K562 (cell line): ENCODE data around the gene ZNF106.

Experiments
- ARNT ChIP-seq, 2 experiments: fragments of 450-650 bp; IDR thresholded peaks; 2 replicates each; pipeline ENCODE4 v1.6.1; 2016; ENCODE audit warnings: mild to moderate bottlenecking in 1 of 2
- EWSR1 ChIP-seq: fragments of 450-650 bp; IDR thresholded peaks from 2 replicates; pipeline ENCODE4 v1.6.1; 2018; ENCODE audit warnings: borderline replicate concordance, mild to moderate bottlenecking, low read depth, moderate library complexity; ENCODE audit not compliant: partially characterized antibody
- MLX ChIP-seq, 2 experiments: fragments of 450-650 bp in 1 of 2; sonication (generic) in 1 of 2; formaldehyde crosslinking; conservative IDR thresholded peaks; 2 replicates each; pipeline versions ENCODE4 v1.4.0 to v1.8.1; 2020 to 2022; ENCODE audit warnings: mild to moderate bottlenecking in 1 of 2, missing genetic modification reagents in 1 of 2
- PHF8 ChIP-seq: fragments of 200-600 bp; sonication (generic); IDR thresholded peaks from 2 replicates; pipeline ENCODE4 v1.6.1; 2012; ENCODE audit warnings: mixed run types, mild to moderate bottlenecking, inconsistent platforms, low read length, moderate library complexity, borderline replicate concordance
- POLR2AphosphoS5 ChIP-seq: IDR thresholded peaks from 2 replicates; pipeline ENCODE4 v1.6.1; 2011; ENCODE audit warnings: mild to moderate bottlenecking, low read depth, low read length, moderate library complexity; ENCODE audit not compliant: control insufficient read depth, insufficient read depth
- U2AF2 ChIP-seq: fragments of 200-400 bp; formaldehyde crosslinking; optimal IDR thresholded peaks from 2 replicates; pipeline ENCODE3; 2017; ENCODE audit warnings: low read depth, mild to moderate bottlenecking, low read length
- TF ChIP-seq, protein P1 (sequence below), 3 experiments: IDR thresholded peaks in 2 of 3; conservative IDR thresholded peaks in 1 of 3; 2 replicates each; pipeline ENCODE4 v1.5.1; 2011 to 2012; ENCODE audit warnings: low read length in 3 of 3, mild to moderate bottlenecking in 3 of 3, control low read depth in 2 of 3, improper control_type of control experiment in 1 of 3, inconsistent platforms in 1 of 3, low read depth in 1 of 3, mixed read lengths in 1 of 3, moderate library complexity in 1 of 3; ENCODE audit not compliant: insufficient read depth in 2 of 3
- TF ChIP-seq, protein P2 (sequence below): fragments of 250-450 bp; sonication (Bioruptor Pico); IDR thresholded peaks from 2 replicates; pipeline ENCODE4 v1.8.0; 2021; ENCODE audit warnings: moderate library complexity, mild to moderate bottlenecking, inconsistent platforms

- no peak for TF ChIP-seq POLR2AphosphoS5
- no peak for TF ChIP-seq U2AF2
- TF ChIP-seq, protein P1, sequence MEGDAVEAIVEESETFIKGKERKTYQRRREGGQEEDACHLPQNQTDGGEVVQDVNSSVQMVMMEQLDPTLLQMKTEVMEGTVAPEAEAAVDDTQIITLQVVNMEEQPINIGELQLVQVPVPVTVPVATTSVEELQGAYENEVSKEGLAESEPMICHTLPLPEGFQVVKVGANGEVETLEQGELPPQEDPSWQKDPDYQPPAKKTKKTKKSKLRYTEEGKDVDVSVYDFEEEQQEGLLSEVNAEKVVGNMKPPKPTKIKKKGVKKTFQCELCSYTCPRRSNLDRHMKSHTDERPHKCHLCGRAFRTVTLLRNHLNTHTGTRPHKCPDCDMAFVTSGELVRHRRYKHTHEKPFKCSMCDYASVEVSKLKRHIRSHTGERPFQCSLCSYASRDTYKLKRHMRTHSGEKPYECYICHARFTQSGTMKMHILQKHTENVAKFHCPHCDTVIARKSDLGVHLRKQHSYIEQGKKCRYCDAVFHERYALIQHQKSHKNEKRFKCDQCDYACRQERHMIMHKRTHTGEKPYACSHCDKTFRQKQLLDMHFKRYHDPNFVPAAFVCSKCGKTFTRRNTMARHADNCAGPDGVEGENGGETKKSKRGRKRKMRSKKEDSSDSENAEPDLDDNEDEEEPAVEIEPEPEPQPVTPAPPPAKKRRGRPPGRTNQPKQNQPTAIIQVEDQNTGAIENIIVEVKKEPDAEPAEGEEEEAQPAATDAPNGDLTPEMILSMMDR (IDR thresholded peaks at IDR 0.05 in 2 of 3, conservative IDR thresholded peaks at IDR 0.05 in 1 of 3; ENCODE audit: insufficient read depth in 2 of 3, low read depth in 1 of 3, low read length in 3 of 3) = no peak
- no peak for TF ChIP-seq EWSR1
- TF ChIP-seq, protein P2, sequence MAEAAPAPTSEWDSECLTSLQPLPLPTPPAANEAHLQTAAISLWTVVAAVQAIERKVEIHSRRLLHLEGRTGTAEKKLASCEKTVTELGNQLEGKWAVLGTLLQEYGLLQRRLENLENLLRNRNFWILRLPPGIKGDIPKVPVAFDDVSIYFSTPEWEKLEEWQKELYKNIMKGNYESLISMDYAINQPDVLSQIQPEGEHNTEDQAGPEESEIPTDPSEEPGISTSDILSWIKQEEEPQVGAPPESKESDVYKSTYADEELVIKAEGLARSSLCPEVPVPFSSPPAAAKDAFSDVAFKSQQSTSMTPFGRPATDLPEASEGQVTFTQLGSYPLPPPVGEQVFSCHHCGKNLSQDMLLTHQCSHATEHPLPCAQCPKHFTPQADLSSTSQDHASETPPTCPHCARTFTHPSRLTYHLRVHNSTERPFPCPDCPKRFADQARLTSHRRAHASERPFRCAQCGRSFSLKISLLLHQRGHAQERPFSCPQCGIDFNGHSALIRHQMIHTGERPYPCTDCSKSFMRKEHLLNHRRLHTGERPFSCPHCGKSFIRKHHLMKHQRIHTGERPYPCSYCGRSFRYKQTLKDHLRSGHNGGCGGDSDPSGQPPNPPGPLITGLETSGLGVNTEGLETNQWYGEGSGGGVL = no peak
- no peak for TF ChIP-seq PHF8
- no peak for TF ChIP-seq MLX (CRISPR knock-in tag; conservative IDR thresholded peaks at IDR 0.05)
- no peak for TF ChIP-seq ARNT (IDR thresholded peaks at IDR 0.05)
These were observed 33.2 kb downstream of the ZNF106 start for GRCh38 chr15:42457445-42458442.
